Heart left ventricle (tissue), 16 donors: ENCODE results near the gene ZNF274. TPM values are rescaled to one million over a fixed set of nuclear protein-coding genes. Genes with fewer than 3 reads are reported as not detected.

ENCODE experiments used
- ATAC-seq, 4 donors: fragments of 200-7000 bp; cut with Tn5 transposase; one replicate each; pipeline ENCODE4 v1.9.1; 2020 to 2022; ENCODE audit warnings: moderate library complexity in 4 of 4, mild to moderate bottlenecking in 3 of 4, moderate number of reproducible peaks in 1 of 4
- DNase-seq, 5 donors: peaks; one replicate each; pipeline ENCODE4 v3.0.0-alpha.2; 2020
- H3K27ac ChIP-seq, 12 donors: fragments of 200-600 bp; sonication (generic) in 4 of 12; one replicate each; pipeline versions ENCODE4 v1.5.0 to v1.8.0; 2016 to 2022; ENCODE audit warnings: mild to moderate bottlenecking in 2 of 12
- H3K27me3 ChIP-seq, 9 donors: fragments of 200-600 bp; sonication (generic) in 2 of 9; one replicate each; pipeline versions ENCODE4 v1.5.1 to v1.8.0; 2016 to 2022; ENCODE audit warnings: mild to moderate bottlenecking in 3 of 9
- H3K36me3 ChIP-seq, 9 donors: fragments of 200-600 bp; sonication (generic) in 2 of 9; one replicate each; pipeline versions ENCODE4 v1.5.0 to v1.8.0; 2018 to 2022; ENCODE audit warnings: mild to moderate bottlenecking in 2 of 9
- H3K4me1 ChIP-seq, 12 donors: fragments of 200-600 bp; sonication (generic) in 4 of 12; one replicate each; pipeline versions ENCODE4 v1.5.0 to v1.8.0; 2016 to 2022; ENCODE audit warnings: mild to moderate bottlenecking in 3 of 12
- H3K4me3 ChIP-seq, 12 donors: fragments of 200-600 bp; sonication (generic) in 4 of 12; one replicate each; pipeline versions ENCODE4 v1.5.0 to v1.8.0; 2017 to 2022; ENCODE audit warnings: mild to moderate bottlenecking in 9 of 12, moderate library complexity in 4 of 12
- H3K9me3 ChIP-seq, 12 donors: fragments of 200-600 bp; sonication (generic) in 4 of 12; one replicate each; pipeline versions ENCODE4 v1.5.0 to v1.8.0; 2016 to 2022; ENCODE audit warnings: mild to moderate bottlenecking in 1 of 12
- POLR2A ChIP-seq, 2 donors: fragments of 450-650 bp; IDR thresholded peaks; one replicate each; pipeline ENCODE4 v1.6.1; 2017; ENCODE audit warnings: antibody characterized with exemption in 2 of 2, mild to moderate bottlenecking in 2 of 2, moderate library complexity in 2 of 2
- WGBS, 4 donors: extraction: QIAGEN DNeasy Blood & Tissue Kit in 2 of 4; methylation state at CpG; one replicate each; pipeline versions ENCODE4 v1.1.5 to v1.1.7; 2013 to 2018; 5-methylcytosine and 5-hydroxymethylcytosine counted together
- intact Hi-C, 10 donors: fragments of 100-400 bp; cut with DNase I; formaldehyde crosslinking; loops; one replicate each; pipeline versions ENCODE4 v1.11.1 to v1.14.2; 2022
- polyA plus RNA-seq, 2 donors: library from polyadenylated mRNA; stranded (reverse); fragments of 200-250 nt; gene quantifications; one replicate each; pipeline ENCODE4 v1.2.3, GENCODE V29; 2013
- total RNA-seq, 9 donors: library from RNA; depleted of rRNA in 2 of 9; stranded (reverse); fragments of >200 nt in 2 of 9; fragmentation: NEBNext Ultra II Directional in 3 of 9; extraction: Animal tissue kit (Norgen Biotek cat#: 25700) in 3 of 9; gene quantifications; one replicate each; pipeline versions ENCODE4 v1.1.0 to v1.2.4, GENCODE V29; 2016 to 2023
- TF ChIP-seq, protein P1 (sequence below), 12 donors: fragments of 200-600 bp; sonication (generic) in 4 of 12; IDR thresholded peaks; one replicate each; pipeline versions ENCODE4 v1.5.0 to v1.8.0; 2018 to 2022; ENCODE audit warnings: antibody characterized with exemption in 12 of 12, mild to moderate bottlenecking in 5 of 12
- donor health status: ischemic (EF 13 %, LVEDD 7.1; RV severe dilation, severe dysfunction).
- donor health status: healthy with polysubstance abuse.
- donor health status: DM: no; HTN: yes; CAD: no.
- donor health status: DM: no; HTN: no; CAD: no.
- donor health status: ischemic (EF 25% LVEDD 6.9; RV normal size, moderate dysfunction).
- donor health status: ischemic (EF 25% LVEDD 5.7; RV mildly dilated, moderate dysfunction).
- donor health status: healthy.
- donor health status: DM: yes; HTN: yes; CAD: no.
- donor health status: ischemic (EF 35%, LVEDD 5.7; RV mildly dilated, moderate dysfunction).
- donor health status: nonischemic (EF 11% LVEDD 7.7; RV severe dilation, severe dysfunction).
- donor health status: DM: yes; HTN: yes; CAD: no.
- donor health status: PGD.
- donor health status: ischemic (EF 29% LVEDD 5.4; RV normal size, mild dysfunction).
- donor health status: nonischemic (EF 23%, LVEDD 6.1; RV moderate dilation, normal function).

The ZNF274 gene
- total and polyA plus RNA-seq, 11 donors, result 8.1 to 37.9 (median 21.8) TPM

DNA sequence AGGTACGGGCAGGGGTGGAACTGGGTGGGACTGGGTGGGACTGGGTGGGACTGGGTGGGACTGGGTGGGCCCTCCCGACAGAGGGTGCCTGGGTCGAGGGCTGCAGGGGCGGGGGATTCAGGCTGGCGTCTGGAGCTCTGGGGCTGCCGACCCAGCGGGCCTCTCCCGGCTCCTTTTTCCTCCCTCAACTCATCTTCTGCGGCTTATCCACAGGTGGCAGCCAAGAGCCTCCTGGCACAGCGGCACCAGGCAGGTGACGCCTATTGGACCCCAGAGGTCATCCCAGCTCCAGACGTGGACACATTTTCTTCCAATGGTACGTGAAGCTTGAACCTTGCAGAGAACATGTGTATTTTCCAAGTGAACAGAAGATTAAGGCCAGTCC lies 46.4 kb downstream of the ZNF274 start:
- peaks cover 0 to 70% (median 20%) of the 10 kb centered on the region in 12 donors for H3K9me3 ChIP-seq

DNA sequence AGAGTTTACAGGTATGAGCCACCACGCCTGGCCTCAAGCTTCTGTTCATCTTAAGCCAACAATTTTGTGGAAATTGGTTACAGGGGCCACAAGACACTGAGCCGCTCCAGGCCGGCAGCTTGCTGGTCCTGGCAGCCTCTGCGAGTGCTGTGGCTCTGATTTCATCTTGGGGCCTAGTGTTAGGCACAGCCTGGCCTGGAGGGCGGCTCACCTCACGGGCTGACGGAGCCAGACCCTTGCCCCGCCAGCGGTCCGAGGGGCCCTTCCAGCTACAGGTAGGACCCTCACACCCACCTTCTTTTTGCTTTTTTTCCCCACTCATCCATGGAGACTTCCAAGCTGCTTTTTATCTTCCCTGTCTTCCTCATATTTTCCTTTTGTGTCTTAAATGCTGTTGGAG lies 54.5 kb downstream of the ZNF274 start:
- TF ChIP-seq, protein P1, sequence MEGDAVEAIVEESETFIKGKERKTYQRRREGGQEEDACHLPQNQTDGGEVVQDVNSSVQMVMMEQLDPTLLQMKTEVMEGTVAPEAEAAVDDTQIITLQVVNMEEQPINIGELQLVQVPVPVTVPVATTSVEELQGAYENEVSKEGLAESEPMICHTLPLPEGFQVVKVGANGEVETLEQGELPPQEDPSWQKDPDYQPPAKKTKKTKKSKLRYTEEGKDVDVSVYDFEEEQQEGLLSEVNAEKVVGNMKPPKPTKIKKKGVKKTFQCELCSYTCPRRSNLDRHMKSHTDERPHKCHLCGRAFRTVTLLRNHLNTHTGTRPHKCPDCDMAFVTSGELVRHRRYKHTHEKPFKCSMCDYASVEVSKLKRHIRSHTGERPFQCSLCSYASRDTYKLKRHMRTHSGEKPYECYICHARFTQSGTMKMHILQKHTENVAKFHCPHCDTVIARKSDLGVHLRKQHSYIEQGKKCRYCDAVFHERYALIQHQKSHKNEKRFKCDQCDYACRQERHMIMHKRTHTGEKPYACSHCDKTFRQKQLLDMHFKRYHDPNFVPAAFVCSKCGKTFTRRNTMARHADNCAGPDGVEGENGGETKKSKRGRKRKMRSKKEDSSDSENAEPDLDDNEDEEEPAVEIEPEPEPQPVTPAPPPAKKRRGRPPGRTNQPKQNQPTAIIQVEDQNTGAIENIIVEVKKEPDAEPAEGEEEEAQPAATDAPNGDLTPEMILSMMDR (IDR thresholded peaks at IDR 0.05), result no peak
- no peak for TF ChIP-seq POLR2A (IDR thresholded peaks at IDR 0.05)
- H3K4me1 ChIP-seq, result no peaks in the 10 kb centered on the region
- no peak for DNase-seq
- H3K27ac ChIP-seq, result no peak overlapping the region
- intact Hi-C loops, result no loop called here
- 90 to 98% (median 97%) methylated on average over 10 of the region's 10 CpGs for WGBS, 4 donors
- no peak for ATAC-seq
- peaks cover 0 to 99% (median 78%) of the 10 kb centered on the region in 12 donors for H3K9me3 ChIP-seq
- peaks cover 8 to 100% (median 73%) of the 10 kb centered on the region in 9 donors for H3K36me3 ChIP-seq
- H3K27me3 ChIP-seq, result no peaks in the 10 kb centered on the region
- H3K4me3 ChIP-seq, result no peak overlapping the region

More for the DNA sequence above, 46.4 kb downstream of the ZNF274 start:
- TF ChIP-seq, protein P1 (IDR thresholded peaks at IDR 0.05), result peak in 2 of 12 donors; percentile 24 to 39
- TF ChIP-seq POLR2A (IDR thresholded peaks at IDR 0.05), result no peak
- Histone ChIP-seq H3K27me3 (no peaks in the 10 kb centered on the region), H3K36me3 (peaks cover 0 to 48% (median 40%) of the 10 kb centered on the region in 9 donors), H3K4me1 (peaks cover 0 to 21% (median 15%) of the 10 kb centered on the region in 12 donors), H3K27ac (peak overlapping the region; percentile 73 to 95 (median 88)), H3K4me3 (peak overlapping the region; percentile 75 to 97 (median 86))
- DNase-seq, result peak in 1 of 5 donors; percentile 41
- intact Hi-C loops, result loop anchor here in 6 of 10 donors (2.0 to 5.0 kb wide), 3 partner anchors 50 to 78 kb away; partner anchors contain the start of genes ERVK3-1 (in 4 of the 6) and ZNF8 (in 2 of the 6)
- ATAC-seq, result peak; percentile 21 to 55 (median 38)
- 6 to 12% (median 8%) methylated on average over 8 to 13 of the region's 13 CpGs for WGBS, 4 donors

DNA sequence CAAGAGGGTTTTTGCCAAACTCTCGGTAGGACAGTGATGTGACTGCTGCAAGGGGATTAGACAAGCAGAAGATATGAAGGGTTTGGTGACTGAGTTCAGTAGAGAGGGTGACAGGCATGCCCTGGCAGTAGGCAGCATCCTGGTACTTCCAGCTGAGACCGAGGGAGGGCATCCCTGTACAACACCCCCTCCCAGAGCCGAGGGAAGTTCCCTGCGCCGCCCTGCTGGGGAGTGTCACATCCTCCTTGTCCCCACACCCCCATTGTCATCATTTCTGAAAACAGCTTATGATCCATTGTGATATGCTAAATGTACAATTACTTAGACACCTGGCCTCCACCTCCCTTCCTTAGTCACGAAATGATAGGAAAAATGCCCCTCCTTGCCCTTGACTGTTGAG lies 60.5 kb downstream of the ZNF274 start:
- TF ChIP-seq, protein P1 (IDR thresholded peaks at IDR 0.05), result no peak
- no peak for TF ChIP-seq POLR2A (IDR thresholded peaks at IDR 0.05)

DNA sequence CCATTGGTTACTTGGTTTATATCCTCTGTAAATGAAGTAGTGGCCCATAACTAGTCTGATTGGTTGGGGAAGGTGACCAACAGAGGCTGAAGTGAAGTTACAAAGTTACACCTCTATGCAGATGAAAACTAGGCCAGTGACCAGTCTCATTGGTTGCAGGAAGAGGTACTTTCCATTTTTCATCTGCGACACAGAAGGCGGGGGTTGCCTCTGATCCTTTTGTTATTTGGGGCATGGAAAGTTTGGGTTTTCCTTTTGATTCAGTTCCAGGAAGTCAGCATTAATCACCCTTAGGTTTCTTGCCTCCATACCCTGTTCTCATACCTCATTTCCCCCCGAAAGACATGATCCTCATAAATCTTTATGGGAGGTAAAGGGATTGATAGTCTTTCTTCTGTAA lies 66.0 kb downstream of the ZNF274 start:
- H3K9me3 ChIP-seq, result peaks cover 4 to 100% (median 99%) of the 10 kb centered on the region in 12 donors
- no peak for ATAC-seq
- H3K27ac ChIP-seq, result no peak overlapping the region
- DNase-seq, result no peak
- peaks cover 9 to 100% (median 97%) of the 10 kb centered on the region in 9 donors for H3K36me3 ChIP-seq
- no peaks in the 10 kb centered on the region for H3K4me1 ChIP-seq
- H3K4me3 ChIP-seq, result no peak overlapping the region
- WGBS, 4 donors, result 95 to 99% (median 97%) methylated on average over 3 of the region's 3 CpGs
- no peaks in the 10 kb centered on the region for H3K27me3 ChIP-seq
- TF ChIP-seq, protein P1 (IDR thresholded peaks at IDR 0.05), result no peak
- no peak for TF ChIP-seq POLR2A (IDR thresholded peaks at IDR 0.05)
- intact Hi-C loops, result no loop called here

More for the DNA sequence above, 60.5 kb downstream of the ZNF274 start:
- ATAC-seq, result no peak
- H3K4me3 ChIP-seq, result no peak overlapping the region
- H3K27me3 ChIP-seq, result no peaks in the 10 kb centered on the region
- no peak overlapping the region for H3K27ac ChIP-seq
- H3K36me3 ChIP-seq, result peaks cover 4 to 100% (median 74%) of the 10 kb centered on the region in 9 donors
- H3K9me3 ChIP-seq, result peaks cover 0 to 100% (median 93%) of the 10 kb centered on the region in 12 donors
- WGBS, 4 donors, result 93 to 97% (median 95%) methylated on average over 6 of the region's 6 CpGs
- H3K4me1 ChIP-seq, result no peaks in the 10 kb centered on the region
- intact Hi-C loops, result no loop called here
- DNase-seq, result no peak
